ENCODE results near the gene COA8. TPM values are rescaled to one million over a fixed set of nuclear protein-coding genes. Genes with fewer than 3 reads are reported as not detected.

COA8 gene
- total and polyA plus RNA-seq, 10 donors, result 15.2 to 39.5 (median 22.2) TPM

DNA sequence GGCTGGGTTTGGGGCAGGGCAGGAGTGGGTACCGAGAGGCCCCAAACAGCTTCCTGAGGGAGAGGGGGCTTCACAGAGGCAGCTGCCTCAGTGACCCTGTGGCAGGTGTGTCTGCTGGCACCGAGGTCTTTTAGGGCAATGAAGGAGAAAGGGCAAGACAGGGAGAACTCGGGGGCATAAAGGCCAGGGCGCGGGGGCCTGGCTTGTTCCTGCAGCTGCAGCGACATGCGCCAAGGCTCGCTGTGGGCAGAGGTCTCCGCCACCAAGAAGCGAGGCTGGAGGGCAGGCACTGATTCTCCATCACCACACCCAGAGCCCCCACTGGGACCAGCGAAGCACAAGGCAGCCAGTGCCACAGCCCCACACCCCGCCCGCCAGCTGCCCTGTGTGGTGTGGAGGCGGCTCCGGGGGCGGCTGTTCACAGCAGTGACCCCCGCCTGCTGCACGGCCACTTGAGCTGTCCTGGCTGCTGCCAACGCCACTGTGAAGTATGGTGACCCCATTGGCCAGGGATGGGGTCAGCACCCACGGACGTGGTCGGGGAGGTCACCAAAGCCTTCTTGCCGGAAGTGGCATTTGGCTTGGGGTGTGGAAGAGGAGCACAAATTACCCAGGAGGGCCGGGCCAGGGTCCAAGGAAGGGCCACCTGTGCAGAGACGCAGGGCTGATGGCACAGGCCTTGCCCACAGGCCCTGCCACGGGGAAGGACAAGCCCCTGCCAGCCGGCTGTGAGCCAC lies 16.7 kb upstream of the COA8 start:
- DNase-seq, result peak; percentile 68
- peaks cover 0 to 46% (median 18%) of the 10 kb centered on the region in 6 donors for H3K4me1 ChIP-seq
- H3K9me3 ChIP-seq, result no peaks in the 10 kb centered on the region
- intact Hi-C loops (cut with DNase I; ENCODE audit: low total_unique reads), result no loop called here
- no peak overlapping the region for H3K4me3 ChIP-seq
- TF ChIP-seq, protein P1, sequence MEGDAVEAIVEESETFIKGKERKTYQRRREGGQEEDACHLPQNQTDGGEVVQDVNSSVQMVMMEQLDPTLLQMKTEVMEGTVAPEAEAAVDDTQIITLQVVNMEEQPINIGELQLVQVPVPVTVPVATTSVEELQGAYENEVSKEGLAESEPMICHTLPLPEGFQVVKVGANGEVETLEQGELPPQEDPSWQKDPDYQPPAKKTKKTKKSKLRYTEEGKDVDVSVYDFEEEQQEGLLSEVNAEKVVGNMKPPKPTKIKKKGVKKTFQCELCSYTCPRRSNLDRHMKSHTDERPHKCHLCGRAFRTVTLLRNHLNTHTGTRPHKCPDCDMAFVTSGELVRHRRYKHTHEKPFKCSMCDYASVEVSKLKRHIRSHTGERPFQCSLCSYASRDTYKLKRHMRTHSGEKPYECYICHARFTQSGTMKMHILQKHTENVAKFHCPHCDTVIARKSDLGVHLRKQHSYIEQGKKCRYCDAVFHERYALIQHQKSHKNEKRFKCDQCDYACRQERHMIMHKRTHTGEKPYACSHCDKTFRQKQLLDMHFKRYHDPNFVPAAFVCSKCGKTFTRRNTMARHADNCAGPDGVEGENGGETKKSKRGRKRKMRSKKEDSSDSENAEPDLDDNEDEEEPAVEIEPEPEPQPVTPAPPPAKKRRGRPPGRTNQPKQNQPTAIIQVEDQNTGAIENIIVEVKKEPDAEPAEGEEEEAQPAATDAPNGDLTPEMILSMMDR (IDR thresholded peaks at IDR 0.05 in 8 of 11, conservative IDR thresholded peaks at IDR 0.05 in 3 of 11), result no peak
- no peak for TF ChIP-seq POLR2AphosphoS5 (IDR thresholded peaks at IDR 0.05)
- no peak for TF ChIP-seq POLR2A (IDR thresholded peaks at IDR 0.05)
- H3K36me3 ChIP-seq, result no peaks in the 10 kb centered on the region
- WGBS, 5 donors, result 77 to 91% (median 84%) methylated on average over 13 to 27 of the region's 27 CpGs
- H3K27me3 ChIP-seq (replicated peaks in 1 of 7), result peaks cover 0 to 36% (median 5%) of the 10 kb centered on the region in 7 donors
- no peak overlapping the region for H3K27ac ChIP-seq

DNA sequence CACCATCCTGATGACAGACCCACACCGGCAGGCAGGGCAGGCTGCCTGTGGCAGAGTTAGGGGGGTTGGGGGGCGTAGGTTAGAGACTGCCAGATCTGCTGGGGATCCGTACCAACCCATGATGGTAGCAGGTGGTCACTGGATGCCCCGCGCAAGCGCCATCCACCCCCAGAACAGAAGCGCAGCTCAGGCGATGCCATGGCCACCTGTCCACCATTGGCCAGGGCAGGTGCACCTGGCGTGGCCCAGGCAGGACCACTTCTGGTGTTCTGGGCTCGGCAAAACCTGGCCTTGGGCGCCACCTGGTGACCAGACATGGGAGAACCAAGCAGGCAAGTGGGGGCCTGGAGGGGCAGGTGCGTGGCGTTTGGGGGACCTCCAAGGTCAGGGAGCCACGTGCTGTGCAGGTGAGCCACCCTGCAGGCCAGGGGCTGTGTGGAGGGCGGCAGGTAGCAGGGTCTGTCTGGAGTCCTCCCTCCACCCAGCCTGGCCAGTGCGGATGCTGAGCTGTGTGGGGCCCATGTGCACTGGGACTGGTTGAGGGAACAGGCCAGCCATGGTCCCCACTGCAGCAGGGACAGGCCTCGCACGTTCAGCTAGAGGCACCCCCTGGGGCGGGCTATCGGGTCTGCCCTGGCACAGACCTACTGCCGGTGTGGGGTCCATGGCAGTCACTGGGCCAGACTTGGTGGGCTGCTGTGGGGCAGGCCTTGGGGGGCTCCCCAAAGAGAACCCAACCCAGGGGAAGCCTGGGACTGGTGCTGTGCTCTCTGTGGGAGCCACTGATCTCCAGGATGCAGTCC lies 15.9 kb upstream of the COA8 start:
- Histone ChIP-seq H3K4me3 (no peak overlapping the region), H3K36me3 (no peaks in the 10 kb centered on the region), H3K27me3 (replicated peaks in 1 of 7) (peaks cover 0 to 29% (median 5%) of the 10 kb centered on the region in 7 donors), H3K9me3 (no peaks in the 10 kb centered on the region), H3K4me1 (peaks cover 0 to 52% (median 21%) of the 10 kb centered on the region in 6 donors), H3K27ac (no peak overlapping the region)
- WGBS, 5 donors, result 24 to 47% (median 28%) methylated on average over 7 to 21 of the region's 21 CpGs
- DNase-seq, result peak; percentile 93
- TF ChIP-seq, protein P1 (IDR thresholded peaks at IDR 0.05 in 8 of 11, conservative IDR thresholded peaks at IDR 0.05 in 3 of 11), result peak; percentile 87 to 95 (median 92)
- TF ChIP-seq POLR2A (IDR thresholded peaks at IDR 0.05) (no peak), POLR2AphosphoS5 (IDR thresholded peaks at IDR 0.05) (peak; percentile 45 to 64 (median 57))
- intact Hi-C loops (cut with DNase I; ENCODE audit: low total_unique reads), result no loop called here

DNA sequence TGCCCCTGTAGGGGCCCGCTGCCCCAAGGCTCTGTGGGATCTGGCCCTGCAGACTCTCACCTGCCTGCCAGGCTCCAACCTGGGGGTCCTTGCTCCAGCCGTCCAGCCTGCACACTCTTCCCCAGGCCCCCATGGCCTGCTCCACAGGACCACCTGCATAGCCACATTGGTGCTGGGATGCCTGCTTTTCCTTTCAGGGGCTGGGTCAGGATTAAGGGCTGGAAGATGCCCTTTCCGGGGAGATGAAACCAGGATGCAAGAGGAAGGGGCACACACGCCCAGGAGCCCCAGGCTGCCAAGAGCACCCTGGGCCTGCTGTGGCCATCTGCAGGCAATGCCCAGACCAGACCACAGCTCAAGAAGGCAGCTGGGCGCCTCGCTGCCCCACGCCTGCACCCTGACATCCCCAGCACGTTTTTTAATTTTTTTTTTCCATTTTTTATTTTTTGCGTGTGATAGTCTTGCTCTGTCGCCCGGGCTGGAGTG lies 15.3 kb upstream of the COA8 start:
- Histone ChIP-seq H3K36me3 (peaks cover 0 to 2% (median 0%) of the 10 kb centered on the region in 6 donors), H3K9me3 (no peaks in the 10 kb centered on the region), H3K27ac (no peak overlapping the region), H3K27me3 (replicated peaks in 1 of 7) (peaks cover 0 to 22% (median 3%) of the 10 kb centered on the region in 7 donors), H3K4me1 (peaks cover 0 to 54% (median 24%) of the 10 kb centered on the region in 6 donors), H3K4me3 (no peak overlapping the region)
- no peak for DNase-seq
- intact Hi-C loops (cut with DNase I; ENCODE audit: low total_unique reads), result no loop called here
- no peak for TF ChIP-seq POLR2A (IDR thresholded peaks at IDR 0.05)
- TF ChIP-seq POLR2AphosphoS5 (IDR thresholded peaks at IDR 0.05), result no peak
- TF ChIP-seq, protein P1 (IDR thresholded peaks at IDR 0.05 in 8 of 11, conservative IDR thresholded peaks at IDR 0.05 in 3 of 11), result no peak
- WGBS, 5 donors, result 85 to 95% (median 91%) methylated on average over 11 of the region's 11 CpGs

All from spleen (tissue), 11 donors.